GM12891 (cell line): Measurements from ENCODE around the gene PNMT.

Experiments used
- POLR2A ChIP-seq: IDR thresholded peaks from 2 replicates; pipeline ENCODE4 v1.6.1; 2011; ENCODE audit warnings: low read depth, low read length, control low read depth
- POLR2AphosphoS5 ChIP-seq: IDR thresholded peaks from 2 replicates; pipeline ENCODE4 v1.6.1; 2011; ENCODE audit warnings: low read depth, low read length, control low read depth
- POU2F2 ChIP-seq: IDR thresholded peaks from 2 replicates; pipeline ENCODE4 v1.6.1; 2011; ENCODE audit warnings: low read depth, mild to moderate bottlenecking, control low read depth, low read length, moderate library complexity

GRCh38 chr17:39653662-39654331 lies 14.5 kb upstream of the PNMT start:
- TF ChIP-seq POLR2AphosphoS5 (no peak), POLR2A (no peak), POU2F2 (no peak)
